Mesenchymal stem cell (in vitro differentiated cells and primary cell): ENCODE data around the gene PCBD1.

ENCODE experiments used
- DNase-seq: peaks from one replicate; pipeline ENCODE4 v3.0.0-alpha.2; 2013
- H2AFZ ChIP-seq: one replicate; pipeline ENCODE4 v1.6.1; 2013; ENCODE audit warnings: low read depth, mild to moderate bottlenecking, control low read depth, inconsistent platforms, low read length, moderate library complexity
- H2AK5ac ChIP-seq: 2 replicates; pipeline ENCODE4 v1.6.1; 2013; ENCODE audit warnings: low read length, moderate library complexity, mild to moderate bottlenecking, inconsistent platforms; ENCODE audit not compliant: severe bottlenecking
- H2BK120ac ChIP-seq: one replicate; pipeline ENCODE4 v1.6.1; 2013; ENCODE audit warnings: low read depth, mild to moderate bottlenecking, inconsistent platforms, low read length, moderate library complexity
- H2BK12ac ChIP-seq, 2 experiments: one replicate each; pipeline ENCODE4 v1.6.1; 2013; ENCODE audit warnings: inconsistent platforms in 2 of 2, low read length in 2 of 2, mild to moderate bottlenecking in 2 of 2, moderate library complexity in 2 of 2, control low read depth in 1 of 2
- H2BK15ac ChIP-seq: one replicate; pipeline ENCODE4 v1.6.1; 2013; ENCODE audit warnings: mild to moderate bottlenecking, low read depth, inconsistent platforms; ENCODE audit not compliant: poor library complexity, severe bottlenecking
- H2BK5ac ChIP-seq: 2 replicates; pipeline ENCODE4 v1.6.1; 2013; ENCODE audit warnings: low read depth, mild to moderate bottlenecking, low read length, control low read depth, inconsistent platforms; ENCODE audit not compliant: poor library complexity, severe bottlenecking
- H3K14ac ChIP-seq, 2 experiments: one replicate each; pipeline ENCODE4 v1.6.1; 2013; ENCODE audit warnings: inconsistent platforms in 2 of 2, low read length in 2 of 2, control low read depth in 1 of 2, mild to moderate bottlenecking in 1 of 2, moderate library complexity in 1 of 2
- H3K18ac ChIP-seq, 2 experiments: one replicate each; pipeline ENCODE4 v1.6.1; 2013; ENCODE audit warnings: inconsistent platforms in 2 of 2, low read length in 2 of 2, control low read depth in 1 of 2, low read depth in 1 of 2, mild to moderate bottlenecking in 1 of 2
- H3K23ac ChIP-seq, 2 experiments: one replicate each; pipeline ENCODE4 v1.6.1; 2013; ENCODE audit warnings: inconsistent platforms in 2 of 2, low read length in 2 of 2, mild to moderate bottlenecking in 2 of 2, moderate library complexity in 2 of 2, control low read depth in 1 of 2
- H3K27ac ChIP-seq: 2 replicates; pipeline ENCODE4 v1.5.1; 2013; ENCODE audit warnings: mild to moderate bottlenecking, moderate library complexity, low read length, control low read depth, inconsistent platforms; ENCODE audit not compliant: poor library complexity, severe bottlenecking
- H3K27me3 ChIP-seq, 2 experiments: 2 replicates each; pipeline versions ENCODE4 v1.6.1 to v1.7.0; 2013; ENCODE audit warnings: low read length in 2 of 2, mild to moderate bottlenecking in 2 of 2, moderate library complexity in 2 of 2, control low read depth in 1 of 2, inconsistent platforms in 1 of 2; ENCODE audit not compliant: control insufficient read depth in 1 of 2, insufficient read depth in 1 of 2
- H3K36me3 ChIP-seq, 2 experiments: 2 replicates each; pipeline versions ENCODE4 v1.6.1 to v1.7.0; 2013; ENCODE audit warnings: low read length in 2 of 2, control low read depth in 1 of 2, inconsistent platforms in 1 of 2, low read depth in 1 of 2, mild to moderate bottlenecking in 1 of 2; ENCODE audit not compliant: insufficient read depth in 2 of 2, control insufficient read depth in 1 of 2
- H3K4ac ChIP-seq, 2 experiments: one replicate each; pipeline ENCODE4 v1.6.1; 2013; ENCODE audit warnings: inconsistent platforms in 2 of 2, low read length in 2 of 2, mild to moderate bottlenecking in 2 of 2, moderate library complexity in 2 of 2, control low read depth in 1 of 2, low read depth in 1 of 2
- H3K4me1 ChIP-seq: 2 replicates; pipeline ENCODE4 v1.6.1; 2013; ENCODE audit warnings: low read depth, low read length, control low read depth; ENCODE audit not compliant: control insufficient read depth, insufficient read depth
- H3K4me2 ChIP-seq: 2 replicates; pipeline ENCODE4 v1.6.1; 2013; ENCODE audit warnings: low read length, mild to moderate bottlenecking, inconsistent platforms; ENCODE audit not compliant: poor library complexity, severe bottlenecking
- H3K4me3 ChIP-seq, 2 experiments: 2 replicates each; pipeline versions ENCODE4 v1.5.1 to v1.7.0; 2013; ENCODE audit warnings: low read length in 2 of 2, mild to moderate bottlenecking in 2 of 2, control low read depth in 1 of 2, low read depth in 1 of 2; ENCODE audit not compliant: insufficient read depth in 1 of 2
- H3K79me1 ChIP-seq: replicated peaks from 2 replicates; pipeline ENCODE4 v1.6.1; 2013; ENCODE audit warnings: mild to moderate bottlenecking, control low read depth, low read length, inconsistent platforms; ENCODE audit not compliant: poor library complexity, severe bottlenecking
- H3K9ac ChIP-seq: 2 replicates; pipeline ENCODE4 v1.7.0; 2013; ENCODE audit warnings: mild to moderate bottlenecking, low read length, moderate library complexity
- H3K9me3 ChIP-seq: 2 replicates; pipeline ENCODE4 v1.7.0; 2013; ENCODE audit warnings: mild to moderate bottlenecking, low read length; ENCODE audit not compliant: control insufficient read depth
- H4K8ac ChIP-seq: one replicate; pipeline ENCODE4 v1.6.1; 2013; ENCODE audit warnings: inconsistent platforms, mild to moderate bottlenecking, low read length, moderate library complexity
- H4K91ac ChIP-seq: one replicate; pipeline ENCODE4 v1.6.1; 2013; ENCODE audit warnings: mild to moderate bottlenecking, low read length, inconsistent platforms
- WGBS: methylation state at CpG from one replicate; pipeline ENCODE4 v1.1.7; 2013; ENCODE audit warnings: mixed read lengths; 5-methylcytosine and 5-hydroxymethylcytosine counted together

PCBD1 gene

DNA sequence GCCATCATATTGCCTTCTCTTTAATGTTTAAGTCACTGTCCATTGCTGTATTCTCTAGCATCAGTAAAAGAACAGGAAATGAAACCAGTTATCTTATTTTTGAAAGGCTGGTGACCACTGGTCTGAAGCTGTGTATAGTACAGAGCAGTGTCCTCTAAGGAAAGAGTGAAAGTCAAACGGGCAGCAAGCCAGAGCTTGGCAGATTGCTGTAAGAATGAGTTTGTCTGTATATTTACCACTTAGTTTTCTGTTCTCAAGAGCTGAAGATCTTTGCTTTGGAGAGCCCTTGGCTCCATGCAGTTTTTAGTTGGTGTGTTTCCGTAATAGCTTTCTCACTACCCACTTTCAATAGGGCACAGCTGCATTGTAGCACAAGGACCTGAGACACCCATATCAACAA lies 31.9 kb downstream of the PCBD1 start:
- Histone ChIP-seq H2BK120ac (no peak overlapping the region), H2AFZ (no peak overlapping the region), H4K8ac (no peak overlapping the region), H2AK5ac (no peak overlapping the region), H3K9me3 (no peaks in the 10 kb centered on the region), H3K4ac (no peak overlapping the region), H3K23ac (no peak overlapping the region), H2BK15ac (no peak overlapping the region), H3K4me3 (no peak overlapping the region), H3K36me3 (peaks cover 17 to 80% of the 10 kb centered on the region in 2 experiments), H3K9ac (no peak overlapping the region), H3K4me2 (no peak overlapping the region), H2BK5ac (no peak overlapping the region), H3K27me3 (no peaks in the 10 kb centered on the region), H4K91ac (no peak overlapping the region), H3K14ac (no peak overlapping the region), H2BK12ac (no peak overlapping the region), H3K18ac (no peak overlapping the region), H3K27ac (no peak overlapping the region), H3K79me1 (peaks cover 12% of the 10 kb centered on the region), H3K4me1 (no peaks in the 10 kb centered on the region)
- 82% methylated on average over 1 of the region's 2 CpGs for WGBS
- DNase-seq = no peak

DNA sequence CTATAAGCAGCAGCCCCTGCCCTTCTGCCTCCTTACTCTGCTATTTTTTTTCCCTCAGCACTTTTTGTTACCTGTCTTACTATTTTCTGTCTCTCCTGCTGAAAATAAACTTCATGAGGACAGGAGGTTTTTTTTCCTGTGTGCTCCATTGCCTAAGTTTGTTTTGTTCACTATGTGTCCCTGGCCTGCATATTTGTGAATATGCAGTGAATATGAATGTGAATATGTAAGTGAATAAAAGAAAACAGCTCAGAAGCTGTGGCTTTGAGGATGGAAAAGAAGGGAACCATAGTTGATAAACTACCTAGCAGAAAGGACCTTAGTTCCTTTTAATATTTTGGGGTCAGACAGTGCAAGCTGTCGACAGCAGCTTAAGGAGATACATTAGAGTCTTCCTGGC lies 34.9 kb downstream of the PCBD1 start:
- H3K4ac ChIP-seq = no peak overlapping the region

DNA sequence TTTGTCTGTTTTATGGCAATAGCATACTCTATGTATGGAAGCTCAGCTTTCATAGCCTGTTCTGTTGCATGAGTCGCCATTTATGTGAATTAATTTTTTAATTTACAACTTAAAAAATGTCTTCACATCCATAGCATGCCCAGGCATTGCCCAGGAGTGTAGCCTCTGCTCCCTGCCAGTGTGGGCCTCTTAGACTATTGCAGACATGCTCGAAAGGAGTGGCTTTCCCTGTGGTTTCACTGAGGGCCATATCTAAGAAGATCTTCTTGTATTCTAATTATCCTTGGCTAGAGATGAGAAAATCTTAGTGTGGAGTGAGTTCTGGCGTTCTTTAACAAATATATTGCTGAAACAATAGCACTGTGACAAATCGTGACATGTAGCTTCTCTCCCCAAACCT lies 35.3 kb downstream of the PCBD1 start:
- Histone ChIP-seq H3K27me3 (no peaks in the 10 kb centered on the region), H3K9ac (no peak overlapping the region), H2AK5ac (no peak overlapping the region), H3K4ac (no peak overlapping the region), H3K36me3 (peaks cover 13 to 58% of the 10 kb centered on the region in 2 experiments), H3K4me1 (peaks cover 2% of the 10 kb centered on the region), H4K8ac (no peak overlapping the region), H3K18ac (no peak overlapping the region), H3K27ac (no peak overlapping the region), H3K79me1 (peaks cover 16% of the 10 kb centered on the region), H3K4me3 (no peak overlapping the region), H2BK15ac (no peak overlapping the region), H3K9me3 (no peaks in the 10 kb centered on the region), H2BK5ac (no peak overlapping the region), H2BK120ac (no peak overlapping the region), H2BK12ac (no peak overlapping the region), H3K14ac (no peak overlapping the region), H3K23ac (no peak overlapping the region), H4K91ac (no peak overlapping the region), H2AFZ (no peak overlapping the region), H3K4me2 (no peak overlapping the region)
- 89% methylated on average over 4 of the region's 4 CpGs for WGBS
- DNase-seq = no peak

More for the DNA sequence above, 34.9 kb downstream of the PCBD1 start:
- no peak overlapping the region for H2AFZ ChIP-seq
- no peaks in the 10 kb centered on the region for H3K27me3 ChIP-seq
- H2BK12ac ChIP-seq = no peak overlapping the region
- no peak overlapping the region for H2BK5ac ChIP-seq
- no peak overlapping the region for H3K14ac ChIP-seq
- peaks cover 2% of the 10 kb centered on the region for H3K4me1 ChIP-seq
- H3K9me3 ChIP-seq = no peaks in the 10 kb centered on the region
- no peak overlapping the region for H4K8ac ChIP-seq
- no peak overlapping the region for H3K4me3 ChIP-seq
- no peak overlapping the region for H3K4me2 ChIP-seq
- no peak overlapping the region for H3K18ac ChIP-seq
- no peak overlapping the region for H2BK120ac ChIP-seq
- no peak overlapping the region for H2BK15ac ChIP-seq
- H3K36me3 ChIP-seq = peaks cover 15 to 60% of the 10 kb centered on the region in 2 experiments
- no peak overlapping the region for H3K9ac ChIP-seq
- peaks cover 16% of the 10 kb centered on the region for H3K79me1 ChIP-seq
- no peak overlapping the region for H3K23ac ChIP-seq
- 100% methylated on average over 1 of the region's 1 CpG for WGBS
- no peak for DNase-seq
- H2AK5ac ChIP-seq = no peak overlapping the region
- H4K91ac ChIP-seq = no peak overlapping the region
- no peak overlapping the region for H3K27ac ChIP-seq

DNA sequence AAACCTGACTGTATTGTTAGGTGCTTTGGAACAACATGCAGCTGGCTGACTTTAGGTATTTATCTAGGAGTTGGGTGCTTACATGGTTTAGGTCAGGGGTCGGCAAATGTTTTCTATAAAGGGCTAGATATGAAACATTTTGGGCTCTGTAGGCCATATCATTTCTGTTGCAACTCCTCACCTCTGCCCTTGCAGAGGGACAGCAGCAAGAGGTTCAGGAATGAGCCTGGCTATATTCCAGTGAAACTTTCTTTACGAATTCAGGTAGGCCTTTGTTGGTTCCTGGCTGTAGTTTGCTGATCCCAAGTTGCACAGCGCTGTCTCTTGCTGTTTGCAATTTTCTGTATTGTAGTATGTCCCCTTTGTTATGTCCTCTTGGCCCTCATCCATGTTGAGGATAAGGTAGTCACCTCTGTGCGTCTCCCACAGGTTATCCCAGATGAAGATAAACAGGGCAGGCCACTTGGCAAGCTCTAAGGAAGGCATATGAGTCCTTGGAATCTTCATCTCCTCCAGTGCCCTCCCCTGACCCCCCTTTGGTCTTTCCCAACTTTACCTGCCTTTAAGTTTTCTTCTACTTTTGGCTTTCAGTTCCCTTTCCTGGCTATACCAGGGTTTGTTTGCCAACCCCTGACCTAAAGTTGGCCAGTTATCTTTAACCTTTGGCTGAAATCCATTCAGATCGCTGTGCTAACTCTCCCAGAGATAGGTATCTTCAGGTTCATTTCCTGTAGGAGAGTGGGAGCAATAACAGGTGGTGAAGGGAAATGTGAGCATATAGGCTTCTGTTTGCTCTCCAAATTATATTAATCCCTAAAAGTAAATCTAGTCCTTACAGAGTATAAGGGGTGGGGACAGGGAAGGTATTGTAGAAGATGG lies 36.5 kb downstream of the PCBD1 start:
- H3K4me1 ChIP-seq = peaks cover 2% of the 10 kb centered on the region
- no peak overlapping the region for H2BK15ac ChIP-seq
- no peak overlapping the region for H2BK120ac ChIP-seq
- H4K91ac ChIP-seq = no peak overlapping the region
- H3K9me3 ChIP-seq = no peaks in the 10 kb centered on the region
- no peak overlapping the region for H3K18ac ChIP-seq
- no peak overlapping the region for H2BK12ac ChIP-seq
- no peak overlapping the region for H4K8ac ChIP-seq
- H3K27me3 ChIP-seq = no peaks in the 10 kb centered on the region
- DNase-seq = no peak
- H3K4ac ChIP-seq = no peak overlapping the region
- H3K36me3 ChIP-seq = peaks cover 12 to 50% of the 10 kb centered on the region in 2 experiments
- no peak overlapping the region for H3K27ac ChIP-seq
- peaks cover 16% of the 10 kb centered on the region for H3K79me1 ChIP-seq
- no peak overlapping the region for H3K23ac ChIP-seq
- H3K4me2 ChIP-seq = no peak overlapping the region
- H3K14ac ChIP-seq = no peak overlapping the region
- no peak overlapping the region for H3K9ac ChIP-seq
- no peak overlapping the region for H2AFZ ChIP-seq
- 93% methylated on average over 5 of the region's 5 CpGs for WGBS
- no peak overlapping the region for H2AK5ac ChIP-seq
- H2BK5ac ChIP-seq = no peak overlapping the region
- no peak overlapping the region for H3K4me3 ChIP-seq
